Muscle of leg (tissue), 11 donors: ENCODE results near the gene DPYD. TPM values are rescaled to one million over a fixed set of nuclear protein-coding genes. Genes with fewer than 3 reads are reported as not detected.
"Not testable (repeated sequence)": the region's sequence is repeated elsewhere in the genome, so short reads cannot be mapped to it uniquely, and the experiment has no call there.

Experiments used
- DNase-seq: peaks from one replicate; pipeline ENCODE4 v3.0.0; 2013
- H3K27ac ChIP-seq: one replicate; pipeline ENCODE4 v1.5.1; 2013; ENCODE audit warnings: mild to moderate bottlenecking, low read length, control low read depth
- H3K27me3 ChIP-seq: one replicate; pipeline ENCODE4 v1.6.1; 2013; ENCODE audit warnings: low read length; ENCODE audit not compliant: control insufficient read depth, insufficient read depth
- H3K36me3 ChIP-seq: one replicate; pipeline ENCODE4 v1.6.1; 2013; ENCODE audit warnings: low read length; ENCODE audit not compliant: control insufficient read depth, insufficient read depth
- H3K4me1 ChIP-seq: one replicate; pipeline ENCODE4 v1.6.1; 2013; ENCODE audit warnings: low read length; ENCODE audit not compliant: control insufficient read depth, insufficient read depth
- H3K4me3 ChIP-seq: one replicate; pipeline ENCODE4 v1.5.1; 2013; ENCODE audit warnings: low read length, control low read depth
- H3K9me3 ChIP-seq: replicated peaks from 2 replicates; pipeline ENCODE4 v1.6.1; 2013; ENCODE audit warnings: low read depth, low read length; ENCODE audit not compliant: control insufficient read depth
- WGBS: methylation state at CpG from one replicate; pipeline ENCODE4 v1.1.5; 2013; ENCODE audit warnings: missing lambda C conversion rate; ENCODE audit not compliant: insufficient coverage; 5-methylcytosine and 5-hydroxymethylcytosine counted together
- polyA plus RNA-seq, 8 donors: library from polyadenylated mRNA; unstranded; fragments of 120-200 nt; gene quantifications; one replicate each; pipeline versions ENCODE4 v1.2.1 to v1.2.3, GENCODE V29; 2013; ENCODE audit warnings: inconsistent platforms in 1 of 8, low replicate concordance in 1 of 8; ENCODE audit not compliant: insufficient read length in 8 of 8, insufficient read depth in 1 of 8
- total RNA-seq: library from RNA; stranded (reverse); fragments of 120-200 nt; gene quantifications from one replicate; pipeline ENCODE4 v1.2.4, GENCODE V29; 2013

The DPYD gene
- total and polyA plus RNA-seq, 9 donors = 7.3 to 14.7 (median 9.8) TPM

- H3K27me3 ChIP-seq = no peaks in the 10 kb centered on the region
- no peaks in the 10 kb centered on the region for H3K36me3 ChIP-seq
- H3K27ac ChIP-seq = no peak overlapping the region
- DNase-seq = no peak
- H3K4me1 ChIP-seq = no peaks in the 10 kb centered on the region
- no peaks in the 10 kb centered on the region for H3K9me3 ChIP-seq
- no peak overlapping the region for H3K4me3 ChIP-seq
Measured at GRCh38 chr1:97350241-97350640, 570.6 kb downstream of the DPYD start.

DNA sequence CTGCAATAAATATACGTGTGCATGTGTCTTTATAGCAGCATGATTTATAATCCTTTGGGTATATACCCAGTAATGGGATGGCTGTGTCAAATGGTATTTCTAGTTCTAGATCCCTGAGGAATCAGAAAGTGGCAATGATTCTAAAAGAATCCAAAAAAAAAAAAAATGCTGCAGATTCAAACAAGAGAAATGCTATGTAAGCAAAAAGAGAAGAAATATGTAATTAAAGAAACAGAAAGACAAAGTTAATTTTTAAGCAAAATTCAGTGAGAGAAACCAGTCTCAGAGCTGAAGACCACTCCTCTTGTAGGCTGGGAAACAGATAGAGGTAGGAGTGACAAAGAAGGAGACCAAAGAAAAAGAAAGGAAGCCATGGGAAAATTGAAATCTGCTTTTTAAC is 571.0 kb downstream of the DPYD start:
- DNase-seq, H3K4me1 ChIP-seq, H3K4me3 ChIP-seq, H3K36me3 ChIP-seq, H3K27ac ChIP-seq, H3K27me3 ChIP-seq, H3K9me3 ChIP-seq: not testable (repeated sequence)
- no CpG with 5 or more reads among the region's 1 CpG for WGBS

- Histone ChIP-seq H3K4me1 (no peaks in the 10 kb centered on the region), H3K27me3 (no peaks in the 10 kb centered on the region), H3K27ac (no peak overlapping the region), H3K4me3 (no peak overlapping the region), H3K9me3 (no peaks in the 10 kb centered on the region), H3K36me3 (no peaks in the 10 kb centered on the region)
- no CpG with 5 or more reads among the region's 3 CpGs for WGBS
- no peak for DNase-seq
Measured at GRCh38 chr1:97348599-97349265, 572.1 kb downstream of the DPYD start.

DNA sequence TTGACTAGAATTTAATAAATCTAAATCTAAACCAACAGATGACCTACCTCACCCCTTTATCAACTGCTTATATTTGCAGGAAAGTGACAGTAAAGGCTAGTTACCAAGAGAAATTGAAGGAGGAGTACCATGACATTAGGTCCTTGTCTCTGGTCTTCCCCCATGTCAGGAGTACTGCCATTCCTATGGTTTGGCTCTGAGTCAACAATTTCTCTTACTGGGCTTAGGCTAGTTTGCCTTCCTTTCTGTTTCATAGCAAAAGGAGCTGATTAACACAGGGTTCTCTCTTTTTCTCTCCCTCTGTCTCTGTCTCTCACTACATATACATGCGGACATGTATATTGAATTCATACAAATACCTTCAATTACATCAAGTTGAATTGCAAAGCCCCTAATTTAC is 579.9 kb downstream of the DPYD start:
- DNase-seq = no peak
- Histone ChIP-seq H3K9me3 (no peaks in the 10 kb centered on the region), H3K27ac (no peak overlapping the region), H3K4me3 (no peak overlapping the region), H3K4me1 (no peaks in the 10 kb centered on the region), H3K27me3 (no peaks in the 10 kb centered on the region), H3K36me3 (no peaks in the 10 kb centered on the region)
- no CpG with 5 or more reads among the region's 1 CpG for WGBS

DNA sequence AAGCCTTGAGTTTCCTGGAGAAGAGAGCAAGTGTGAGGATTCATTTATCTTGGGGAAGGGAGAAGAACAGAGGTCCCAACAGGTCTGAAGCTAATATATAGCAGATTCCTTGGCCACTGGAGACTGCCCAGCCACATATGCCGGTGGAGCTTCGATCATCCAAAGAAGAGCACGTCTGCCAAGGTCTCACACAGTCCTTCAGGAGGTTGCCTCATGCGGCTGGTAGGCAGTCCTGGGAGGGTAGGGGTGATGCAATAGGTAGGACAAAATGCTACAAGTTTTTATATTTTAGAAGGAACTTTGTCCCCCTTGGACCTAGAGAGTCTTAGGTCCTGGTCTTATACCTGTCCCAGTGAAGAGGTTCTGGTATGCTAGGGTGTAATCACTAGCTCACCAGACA is 582.5 kb downstream of the DPYD start:
- no peaks in the 10 kb centered on the region for H3K36me3 ChIP-seq

DNA sequence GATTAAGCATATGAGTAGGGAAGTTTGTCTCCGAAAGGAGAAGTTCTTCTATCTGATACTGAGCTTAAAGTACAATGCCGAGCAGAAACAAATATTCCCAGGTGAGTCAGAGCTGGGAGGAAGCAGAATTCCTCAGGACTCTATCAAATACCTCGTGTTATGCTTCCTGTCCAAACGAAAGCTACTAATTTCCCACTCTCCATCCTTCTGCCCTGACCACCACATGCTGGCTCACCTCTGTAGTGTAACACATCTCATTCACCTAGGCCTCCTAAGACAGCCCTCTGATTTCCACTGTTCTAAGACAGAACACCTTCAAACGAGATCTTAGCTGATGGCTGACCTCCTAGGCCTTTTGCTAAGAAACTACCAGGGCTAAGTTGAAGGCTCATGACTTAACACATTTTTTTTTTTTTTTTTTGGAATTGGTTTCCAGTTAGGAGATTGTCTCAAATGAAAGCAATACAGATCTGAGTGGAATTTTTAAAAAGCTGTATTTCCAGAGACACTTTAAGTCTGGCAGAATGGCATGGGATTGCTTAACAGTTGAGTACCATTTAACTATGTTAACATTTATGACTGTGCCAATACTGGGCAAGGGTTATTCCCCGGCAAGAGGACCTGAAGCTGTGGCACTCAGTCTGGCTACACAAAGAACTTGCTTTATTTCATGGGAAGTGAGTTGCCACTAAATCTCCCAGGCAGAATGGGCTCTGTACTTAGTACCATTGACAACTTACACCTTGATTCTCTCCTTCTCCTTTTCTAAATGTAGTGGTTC is 583.4 kb downstream of the DPYD start:
- no peak overlapping the region for H3K27ac ChIP-seq
- WGBS = 100% methylated on average over 3 of the region's 6 CpGs
- DNase-seq = no peak

More for the DNA sequence above, 582.5 kb downstream of the DPYD start:
- no peak overlapping the region for H3K27ac ChIP-seq
- WGBS = 95% methylated on average over 3 of the region's 4 CpGs
- DNase-seq = no peak
- peaks cover 4% of the 10 kb centered on the region for H3K4me1 ChIP-seq
- H3K4me3 ChIP-seq = no peak overlapping the region
- no peaks in the 10 kb centered on the region for H3K9me3 ChIP-seq
- H3K27me3 ChIP-seq = no peaks in the 10 kb centered on the region

GRCh38 chr1:97334454-97334853 is 586.4 kb downstream of the DPYD start:
- no peaks in the 10 kb centered on the region for H3K9me3 ChIP-seq
- no peak overlapping the region for H3K4me3 ChIP-seq
- no peaks in the 10 kb centered on the region for H3K36me3 ChIP-seq
- DNase-seq = peak; percentile 46
- no peak overlapping the region for H3K27ac ChIP-seq
- H3K27me3 ChIP-seq = no peaks in the 10 kb centered on the region
- 85% methylated on average over 4 of the region's 4 CpGs for WGBS
- H3K4me1 ChIP-seq = peaks cover 4% of the 10 kb centered on the region

More for the DNA sequence above, 583.4 kb downstream of the DPYD start:
- Histone ChIP-seq H3K4me3 (no peak overlapping the region), H3K36me3 (no peaks in the 10 kb centered on the region), H3K4me1 (peaks cover 4% of the 10 kb centered on the region), H3K9me3 (no peaks in the 10 kb centered on the region), H3K27me3 (no peaks in the 10 kb centered on the region)

GRCh38 chr1:97332716-97333115 is 588.1 kb downstream of the DPYD start:
- H3K9me3 ChIP-seq = no peaks in the 10 kb centered on the region
- no peak overlapping the region for H3K4me3 ChIP-seq
- DNase-seq = no peak
- H3K27me3 ChIP-seq = no peaks in the 10 kb centered on the region
- H3K27ac ChIP-seq = no peak overlapping the region
- H3K36me3 ChIP-seq = no peaks in the 10 kb centered on the region
- H3K4me1 ChIP-seq = peaks cover 4% of the 10 kb centered on the region

GRCh38 chr1:97331165-97331564 is 589.7 kb downstream of the DPYD start:
- Histone ChIP-seq H3K27me3 (no peaks in the 10 kb centered on the region), H3K9me3 (no peaks in the 10 kb centered on the region), H3K4me1 (peaks cover 4% of the 10 kb centered on the region), H3K27ac (no peak overlapping the region), H3K4me3 (no peak overlapping the region), H3K36me3 (no peaks in the 10 kb centered on the region)
- no CpG with 5 or more reads among the region's 8 CpGs for WGBS
- DNase-seq = no peak

DNA sequence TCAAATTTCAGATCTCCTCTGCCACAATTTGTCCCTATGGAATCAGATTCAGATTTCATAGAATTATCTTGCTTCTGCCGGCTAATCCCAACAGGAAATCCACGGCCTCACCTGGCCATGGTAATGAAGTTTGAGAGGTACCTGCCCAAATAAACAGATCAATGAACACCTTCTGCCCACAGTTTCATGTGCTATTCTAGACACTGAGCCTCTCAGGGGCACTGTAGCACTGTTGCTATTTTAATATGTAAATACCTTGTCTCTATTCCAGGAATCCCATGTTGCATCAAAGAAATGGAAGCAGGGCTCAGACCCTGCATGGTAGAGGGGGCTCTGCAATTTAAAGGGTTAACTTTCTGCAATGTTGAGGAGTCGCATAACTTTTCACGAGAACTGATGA is 606.1 kb downstream of the DPYD start:
- Histone ChIP-seq H3K4me3 (no peak overlapping the region), H3K27ac (no peak overlapping the region), H3K27me3 (no peaks in the 10 kb centered on the region), H3K4me1 (no peaks in the 10 kb centered on the region), H3K36me3 (no peaks in the 10 kb centered on the region), H3K9me3 (no peaks in the 10 kb centered on the region)
- DNase-seq = no peak
- WGBS = no CpG with 5 or more reads among the region's 4 CpGs
